IMR-90 (cell line): ENCODE measurements around the gene TRPC4. TPM values are rescaled to one million over a fixed set of nuclear protein-coding genes. Genes with fewer than 3 reads are reported as not detected.

Source experiments
- ATAC-seq: fragments of 200-7000 bp; cut with Tn5 transposase; 2 replicates; pipeline ENCODE4 v1.9.1; 2020; ENCODE audit warnings: low read depth, mild to moderate bottlenecking, moderate library complexity
- BruUV-seq: library from RNA; stranded (reverse); fragments of 400-500 nt; replicated peaks from 2 replicates; lab custom pipeline; 2021; lab: Mats Ljungman, UMichigan
- CTCF ChIA-PET: fragments of 300-600 bp; formaldehyde crosslinking; extraction: SDS; loops from one replicate; lab custom pipeline; 2021; ENCODE audit warnings: antibody characterized with exemption; lab: Yijun Ruan, JAX
- POLR2A ChIA-PET: fragments of 300-600 bp; sonication (Branson Sonifier 250); formaldehyde crosslinking; loops from one replicate; lab custom pipeline; 2022; ENCODE audit warnings: antibody characterized with exemption; ENCODE audit not compliant: unreplicated experiment; lab: Charles Lee
- DNase-seq: peaks from one replicate; pipeline ENCODE4 v3.0.0; 2013
- H2AFZ ChIP-seq: replicated peaks from 2 replicates; pipeline ENCODE3; 2013; ENCODE audit warnings: low read length, mild to moderate bottlenecking; ENCODE audit not compliant: poor library complexity
- H2AK5ac ChIP-seq: 2 replicates; pipeline ENCODE4 v1.6.1; 2013; ENCODE audit warnings: low read depth, low read length, inconsistent platforms
- H2AK9ac ChIP-seq: replicated peaks from 2 replicates; pipeline ENCODE3; 2013; ENCODE audit warnings: mild to moderate bottlenecking, low read depth, low read length, moderate library complexity; ENCODE audit not compliant: poor library complexity
- H2BK120ac ChIP-seq: 2 replicates; pipeline ENCODE4 v1.6.1; 2013; ENCODE audit warnings: low read depth, low read length, inconsistent platforms
- H2BK15ac ChIP-seq: 3 replicates; pipeline ENCODE4 v1.6.1; 2013; ENCODE audit warnings: low read depth, low read length, inconsistent platforms
- H2BK20ac ChIP-seq: 2 replicates; pipeline ENCODE4 v1.6.1; 2013; ENCODE audit warnings: low read depth, mild to moderate bottlenecking, inconsistent platforms, low read length, moderate library complexity
- H2BK5ac ChIP-seq: 2 replicates; pipeline ENCODE4 v1.6.1; 2013; ENCODE audit warnings: mild to moderate bottlenecking, low read depth, low read length, inconsistent platforms; ENCODE audit not compliant: poor library complexity, severe bottlenecking
- H3K14ac ChIP-seq: replicated peaks from 2 replicates; pipeline ENCODE4 v1.6.1; 2013; ENCODE audit warnings: low read depth, low read length, inconsistent platforms
- H3K18ac ChIP-seq: 2 replicates; pipeline ENCODE4 v1.6.1; 2013; ENCODE audit warnings: low read depth, low read length, control low read depth
- H3K23ac ChIP-seq: 2 replicates; pipeline ENCODE4 v1.6.1; 2013; ENCODE audit warnings: low read depth, low read length, inconsistent platforms
- H3K27ac ChIP-seq: 2 replicates; pipeline ENCODE4 v1.5.1; 2013; ENCODE audit warnings: mild to moderate bottlenecking, control low read depth, low read length; ENCODE audit not compliant: insufficient read depth
- H3K27me3 ChIP-seq: 2 replicates; pipeline ENCODE4 v1.6.1; 2013; ENCODE audit warnings: low read length; ENCODE audit not compliant: control insufficient read depth, insufficient read depth
- H3K36me3 ChIP-seq: 2 replicates; pipeline ENCODE4 v1.6.1; 2013; ENCODE audit warnings: low read length, mixed read lengths; ENCODE audit not compliant: control insufficient read depth, insufficient read depth
- H3K4ac ChIP-seq: 2 replicates; pipeline ENCODE4 v1.6.1; 2013; ENCODE audit warnings: low read depth, low read length, inconsistent platforms
- H3K4me1 ChIP-seq: 2 replicates; pipeline ENCODE4 v1.6.1; 2013; ENCODE audit warnings: low read length, mixed read lengths; ENCODE audit not compliant: control insufficient read depth, insufficient read depth
- H3K4me2 ChIP-seq: 2 replicates; pipeline ENCODE4 v1.6.1; 2013; ENCODE audit warnings: low read depth, mild to moderate bottlenecking, control low read depth, low read length, moderate library complexity
- H3K4me3 ChIP-seq: 2 replicates; pipeline ENCODE4 v1.5.1; 2013; ENCODE audit warnings: low read depth, mild to moderate bottlenecking, control low read depth, low read length, moderate library complexity; ENCODE audit not compliant: insufficient read depth
- H3K56ac ChIP-seq: 2 replicates; pipeline ENCODE4 v1.6.1; 2013; ENCODE audit warnings: low read length, inconsistent platforms; ENCODE audit not compliant: insufficient read depth; ENCODE audit errors: extremely low read depth
- H3K79me1 ChIP-seq, 2 experiments: 2 replicates each; pipeline ENCODE4 v1.6.1; 2013; ENCODE audit warnings: low read length in 2 of 2, inconsistent platforms in 1 of 2, low read depth in 1 of 2
- H3K9ac ChIP-seq: 2 replicates; pipeline ENCODE4 v1.6.1; 2013; ENCODE audit warnings: low read depth, low read length, control low read depth
- H3K9me1 ChIP-seq: 2 replicates; pipeline ENCODE4 v1.6.1; 2013; ENCODE audit warnings: low read length, inconsistent platforms; ENCODE audit not compliant: insufficient read depth
- H3K9me3 ChIP-seq: 2 replicates; pipeline ENCODE4 v1.6.1; 2013; ENCODE audit warnings: low read length; ENCODE audit not compliant: control insufficient read depth, insufficient read depth
- H4K20me1 ChIP-seq: 2 replicates; pipeline ENCODE4 v1.6.1; 2013; ENCODE audit warnings: low read length, inconsistent platforms; ENCODE audit not compliant: insufficient read depth
- H4K5ac ChIP-seq: 2 replicates; pipeline ENCODE4 v1.6.1; 2013; ENCODE audit warnings: mild to moderate bottlenecking, low read depth, low read length, control low read depth
- H4K8ac ChIP-seq, 2 experiments: 2 replicates each; pipeline ENCODE4 v1.6.1; 2013; ENCODE audit warnings: low read depth in 2 of 2, low read length in 2 of 2, control low read depth in 1 of 2, inconsistent platforms in 1 of 2
- H4K91ac ChIP-seq: 2 replicates; pipeline ENCODE4 v1.6.1; 2013; ENCODE audit warnings: low read depth, low read length, inconsistent platforms; ENCODE audit not compliant: insufficient read depth
- CEBPB ChIP-seq: IDR thresholded peaks from 2 replicates; pipeline ENCODE4 v1.6.1; 2012; ENCODE audit warnings: low read depth, low read length, improper control_type of control experiment
- CHD1 ChIP-seq: IDR thresholded peaks from 2 replicates; pipeline ENCODE4 v1.6.1; 2012; ENCODE audit warnings: low read depth, low read length, improper control_type of control experiment
- MXI1 ChIP-seq: IDR thresholded peaks from 2 replicates; pipeline ENCODE4 v1.6.1; 2012; ENCODE audit warnings: low read depth, mild to moderate bottlenecking, low read length, moderate library complexity, borderline replicate concordance
- WGBS, 2 experiments: methylation state at CpG; one replicate each; pipeline versions ENCODE4 v1.1.5 to v1.1.7; 2013; ENCODE audit warnings: missing lambda C conversion rate in 2 of 2; ENCODE audit not compliant: insufficient read length in 1 of 2; ENCODE audit errors: extremely low coverage in 2 of 2; 5-methylcytosine and 5-hydroxymethylcytosine counted together
- dilution Hi-C: fragments of 300-500 bp; cut with HindIII; formaldehyde crosslinking; loops from one replicate; pipeline ENCODE4 v1.14.3; 2018; ENCODE audit warnings: low sequenced_read_pairs; ENCODE audit not compliant: unreplicated experiment
- in situ Hi-C: fragments of 300-500 bp; cut with MboI; formaldehyde crosslinking; loops from 3 replicates; pipeline ENCODE4 v1.14.3; 2019; ENCODE audit warnings: low sequenced_read_pairs, inconsistent platforms, mixed read lengths
- intact Hi-C: fragments of 100-400 bp; cut with micrococcal nuclease; formaldehyde crosslinking; loops from 2 replicates; pipeline ENCODE4 v1.10.0; 2022
- polyA plus RNA-seq, 3 experiments: library from polyadenylated mRNA; depleted of rRNA; stranded (reverse); fragments of >200 nt; gene quantifications; 2 replicates each; pipeline ENCODE4 v1.2.3, GENCODE V29; 2012; ENCODE audit warnings: low replicate concordance in 1 of 3
- total RNA-seq: library from RNA; depleted of rRNA; stranded (reverse); fragments of >200 nt; gene quantifications from 2 replicates; pipeline ENCODE4 v1.2.3, GENCODE V29; 2012

Gene TRPC4
- total and polyA plus RNA-seq, 2 of the 4 experiments (the other 2 are of a cell fraction) = 1.9 to 5.2 TPM

DNA sequence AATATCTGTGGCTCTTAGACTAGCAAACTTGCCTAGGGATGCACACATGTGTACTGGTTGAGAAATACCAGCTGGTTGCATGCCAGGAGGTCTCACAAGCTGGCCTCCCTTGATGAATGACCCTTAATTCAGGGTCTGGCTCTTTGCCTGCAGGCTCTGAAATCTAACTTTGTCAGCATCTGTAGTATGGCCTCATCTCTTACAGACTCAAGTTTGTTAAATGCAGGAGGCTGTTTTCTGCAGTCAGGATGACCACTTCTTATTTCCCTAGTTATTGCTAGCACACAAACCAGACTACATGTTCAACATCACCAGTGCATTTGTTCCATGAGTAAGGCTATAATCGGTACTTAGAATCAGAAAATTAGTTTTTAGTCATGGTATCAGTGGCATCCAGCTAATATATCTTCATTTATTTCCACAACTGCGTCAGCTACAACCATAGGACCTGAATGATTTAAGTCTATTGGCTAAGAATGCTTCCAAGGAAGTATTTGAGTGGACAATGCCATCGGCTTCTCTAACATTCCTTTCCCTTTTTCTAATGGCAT lies 247.7 kb downstream of the TRPC4 start:
- Histone ChIP-seq H2AK5ac (no peak overlapping the region), H3K4me1 (peaks cover 4% of the 10 kb centered on the region), H4K5ac (no peak overlapping the region), H3K14ac (no peak overlapping the region), H2AK9ac (no peak overlapping the region), H3K4me3 (no peak overlapping the region), H4K20me1 (no peaks in the 10 kb centered on the region), H3K9me1 (no peaks in the 10 kb centered on the region), H3K9ac (no peak overlapping the region), H3K4ac (no peak overlapping the region), H2BK20ac (no peak overlapping the region), H2BK5ac (no peak overlapping the region), H3K36me3 (no peaks in the 10 kb centered on the region), H3K23ac (no peak overlapping the region), H3K79me1 (no peaks in the 10 kb centered on the region), H2BK15ac (no peak overlapping the region), H3K27me3 (no peaks in the 10 kb centered on the region), H3K18ac (no peak overlapping the region), H3K4me2 (no peak overlapping the region), H2AFZ (no peak overlapping the region), H4K91ac (no peak overlapping the region), H3K56ac (no peak overlapping the region), H2BK120ac (no peak overlapping the region), H3K27ac (no peak overlapping the region), H3K9me3 (no peaks in the 10 kb centered on the region), H4K8ac (no peak overlapping the region)
- intact Hi-C loops (no loop called here), in situ Hi-C loops (loop anchor here (25.0 kb wide), 1 partner anchor 785 kb away; no protein-coding TSS in a partner anchor), dilution Hi-C loops (no loop called here)
- DNase-seq (peak; percentile 84), ATAC-seq (no peak; the same call in 1 of the 2 replicates)
- WGBS, 2 experiments = no CpG with 5 or more reads among the region's 3 CpGs
- ChIA-PET POLR2A (no interaction called here), CTCF (interaction anchor here (0.6 to 1.2 kb wide), 2 partner anchors 19 to 24 kb away, joined by 3 read pairs; no protein-coding TSS in a partner anchor)
- BruUV-seq = no TSS peak
- TF ChIP-seq CEBPB = peak; percentile 16; the same call in 1 of the 2 replicates
- no peak for TF ChIP-seq CHD1
- no peak for TF ChIP-seq MXI1
